ENCODE data around the gene KCNK10.

GRCh38 chr14:88321692-88322503 is 1.2 kb downstream of the KCNK10 start:
- TF ChIP-seq CTCF (IDR thresholded peaks at IDR 0.05; ENCODE audit: low read depth, low read length) = no peak
- no peak for TF ChIP-seq MYC (IDR thresholded peaks at IDR 0.05; ENCODE audit: low read depth, low read length)
- no peak for TF ChIP-seq POLR2A (IDR thresholded peaks at IDR 0.05; ENCODE audit: extremely low read depth, insufficient read length)
- TF ChIP-seq, protein P1, sequence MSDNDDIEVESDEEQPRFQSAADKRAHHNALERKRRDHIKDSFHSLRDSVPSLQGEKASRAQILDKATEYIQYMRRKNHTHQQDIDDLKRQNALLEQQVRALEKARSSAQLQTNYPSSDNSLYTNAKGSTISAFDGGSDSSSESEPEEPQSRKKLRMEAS (IDR thresholded peaks at IDR 0.05; ENCODE audit: low read depth, low read length) = no peak
